ENCODE data around the gene APOBEC3A. TPM values are rescaled to one million over a fixed set of nuclear protein-coding genes. Genes with fewer than 3 reads are reported as not detected.
"Not testable (repeated sequence)": the region's sequence is repeated elsewhere in the genome, so short reads cannot be mapped to it uniquely, and the experiment has no call there.

The APOBEC3A gene
- total RNA-seq, 1 donor from 2014 or later: not detected

DNA sequence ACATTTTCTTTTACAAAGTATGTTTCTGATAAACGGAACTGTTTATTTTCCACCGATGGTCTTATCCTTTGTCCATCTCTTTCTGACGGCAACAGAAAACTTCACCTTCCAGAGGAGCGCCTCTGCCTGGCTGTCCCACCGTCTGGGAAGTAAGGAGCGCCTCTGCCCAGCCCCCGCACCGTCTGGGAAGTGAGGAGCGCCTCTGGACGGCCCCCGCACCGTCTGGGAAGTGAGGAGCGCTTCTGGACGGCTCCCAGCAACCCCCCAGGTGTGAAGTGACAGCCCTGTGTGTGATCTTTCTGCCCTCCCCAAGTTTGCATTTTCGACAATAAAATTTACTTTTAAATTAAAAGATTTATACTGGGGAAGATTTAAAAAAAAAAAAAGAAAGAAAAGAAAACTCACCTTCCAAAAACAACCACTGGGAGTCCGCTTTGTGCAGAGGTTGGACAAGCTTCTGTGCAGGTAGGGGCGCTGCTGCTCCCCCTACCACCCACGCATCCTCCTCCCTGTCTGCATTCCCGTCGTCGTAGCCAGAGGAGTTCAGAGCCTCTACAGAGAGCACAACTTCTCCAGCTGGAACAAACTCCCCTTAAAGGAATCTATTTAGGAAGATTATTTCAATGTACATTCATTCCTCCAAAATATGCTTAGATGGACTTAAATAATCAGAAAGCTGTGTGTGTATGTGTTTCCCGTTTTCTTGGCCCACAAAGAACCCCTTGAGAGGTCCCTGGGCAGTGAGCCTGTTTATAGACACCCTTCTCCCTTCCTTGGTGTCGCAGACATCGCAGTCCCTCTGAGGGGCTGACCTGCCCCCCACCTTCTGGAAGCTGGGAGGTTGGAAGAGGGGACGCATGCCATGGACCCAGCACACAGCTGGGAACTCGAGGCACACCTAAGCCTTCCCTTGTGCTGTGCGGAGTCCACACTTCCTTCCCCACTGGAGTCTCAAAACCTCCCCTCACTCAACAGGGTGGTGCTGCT, 23.9 kb downstream of the APOBEC3A start:
- peak; percentile 59 for DNase-seq (ENCODE audit: low read depth)

DNA sequence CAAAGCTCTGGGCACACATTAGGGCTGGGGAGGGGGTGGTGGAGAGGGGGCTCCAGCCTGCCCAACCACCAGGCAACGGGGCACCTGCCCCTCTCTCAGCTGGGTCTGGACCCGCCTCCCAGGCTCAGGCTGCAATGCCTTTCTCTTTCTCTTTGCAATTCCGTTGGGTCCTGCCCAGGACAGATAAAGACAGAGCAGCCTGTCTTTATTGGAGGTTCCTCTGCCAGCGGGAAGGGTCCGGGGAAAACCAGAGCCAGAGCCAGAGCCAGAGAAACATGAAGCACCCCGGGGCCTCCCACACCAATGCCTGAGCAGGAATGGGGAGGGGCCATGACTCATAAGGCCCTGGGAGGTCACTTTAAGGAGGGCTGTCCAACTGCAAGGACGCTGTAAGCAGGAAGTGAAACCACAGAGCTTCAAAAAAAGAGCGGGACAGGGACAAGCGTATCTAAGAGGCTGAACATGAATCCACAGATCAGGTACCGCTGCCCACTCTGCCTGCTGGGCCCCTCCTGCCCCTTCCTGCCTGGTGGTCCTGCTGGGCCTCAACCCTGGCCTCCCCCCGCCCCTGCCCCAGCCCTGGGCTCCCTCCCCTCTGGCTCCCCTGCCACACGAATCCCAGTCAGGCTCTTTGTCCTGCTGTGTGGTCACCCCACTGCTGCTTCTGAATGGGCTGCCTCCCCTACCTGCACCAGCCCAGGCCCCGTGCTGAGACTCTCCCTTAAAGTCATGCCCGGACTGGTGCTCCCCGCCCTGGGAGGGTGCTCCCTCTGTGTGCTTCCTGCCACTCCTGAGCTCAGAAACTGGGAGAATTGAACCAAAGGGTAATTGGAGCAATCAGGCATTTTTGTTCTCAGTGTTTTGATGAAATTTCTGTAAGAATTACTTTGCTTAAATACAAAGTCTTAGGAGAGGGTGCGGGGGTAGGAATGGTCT, 24.9 kb downstream of the APOBEC3A start, which contains the start of gene APOBEC3B:
TSS of gene APOBEC3B (plus strand) at position 356 of the 936 bp plus-strand sequence. CDS start at position 463, 107 bp downstream.
- DNase-seq (ENCODE audit: low read depth): peak; percentile 92

DNA sequence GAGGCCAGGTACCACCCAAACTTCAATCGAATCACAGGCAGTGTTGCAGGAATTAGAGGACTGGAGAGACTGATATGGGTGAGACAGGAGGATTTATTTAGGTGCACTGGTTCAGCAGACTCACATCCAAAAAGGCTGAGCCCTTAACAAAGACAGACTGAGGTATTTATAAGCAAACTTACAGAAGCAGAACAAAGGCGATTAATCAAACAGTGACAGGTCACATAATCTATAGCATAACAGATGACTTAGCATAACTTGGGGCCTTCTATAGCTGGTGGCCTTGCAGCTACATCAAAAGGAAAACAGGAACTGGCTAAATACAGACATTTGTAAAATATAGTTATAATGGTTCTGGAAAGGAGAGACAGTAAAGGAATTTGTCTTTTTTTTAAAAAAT, 26.8 kb downstream of the APOBEC3A start:
- DNase-seq (ENCODE audit: low read depth): no peak

DNA sequence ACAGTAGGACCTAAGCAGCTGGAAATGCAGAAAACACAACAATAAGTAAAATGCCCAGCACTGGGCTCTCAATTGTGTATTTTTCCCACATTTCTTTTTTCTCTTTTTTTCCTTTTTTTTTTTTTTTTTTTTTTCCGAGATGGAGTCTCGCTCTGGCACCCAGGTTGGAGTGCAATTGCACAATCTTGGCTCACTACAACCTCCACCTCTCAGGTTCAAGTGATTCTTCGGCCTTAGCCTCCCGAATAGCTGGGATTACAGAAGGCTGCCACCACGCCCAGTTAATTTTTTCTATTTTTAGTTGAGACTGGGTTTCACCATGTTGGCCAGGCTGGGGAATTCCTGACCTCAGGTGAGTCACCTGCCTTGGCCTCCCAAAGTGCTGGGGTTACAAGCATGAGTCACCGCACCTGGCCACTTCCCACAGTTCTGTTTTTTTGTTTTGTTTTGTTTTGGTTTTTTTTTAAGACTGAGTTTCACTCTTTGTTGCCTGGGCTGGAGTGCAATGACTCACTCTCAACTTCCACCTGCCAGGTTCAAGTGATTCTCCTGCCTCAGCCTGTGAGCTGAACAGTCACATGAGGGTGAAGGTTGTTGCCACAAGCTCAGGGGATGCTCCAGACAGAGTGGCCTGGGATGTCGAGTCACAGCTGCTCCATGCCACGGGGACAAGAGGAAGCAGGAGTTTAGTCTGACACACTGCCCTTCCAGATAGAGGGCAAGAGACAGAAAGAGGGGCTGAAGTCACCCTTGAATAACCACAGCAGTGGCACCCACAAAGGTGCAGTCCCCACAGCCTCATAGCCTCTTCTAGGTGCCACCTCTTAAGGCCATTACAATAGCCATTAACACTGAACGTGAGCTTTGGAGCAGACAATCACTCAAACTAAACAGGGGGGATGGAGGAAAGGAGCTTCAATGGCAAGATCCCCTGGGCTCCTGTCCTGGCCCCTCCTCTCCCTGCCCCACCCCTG, 27.7 kb downstream of the APOBEC3A start:
- DNase-seq (ENCODE audit: low read depth): peak; percentile 94

DNA sequence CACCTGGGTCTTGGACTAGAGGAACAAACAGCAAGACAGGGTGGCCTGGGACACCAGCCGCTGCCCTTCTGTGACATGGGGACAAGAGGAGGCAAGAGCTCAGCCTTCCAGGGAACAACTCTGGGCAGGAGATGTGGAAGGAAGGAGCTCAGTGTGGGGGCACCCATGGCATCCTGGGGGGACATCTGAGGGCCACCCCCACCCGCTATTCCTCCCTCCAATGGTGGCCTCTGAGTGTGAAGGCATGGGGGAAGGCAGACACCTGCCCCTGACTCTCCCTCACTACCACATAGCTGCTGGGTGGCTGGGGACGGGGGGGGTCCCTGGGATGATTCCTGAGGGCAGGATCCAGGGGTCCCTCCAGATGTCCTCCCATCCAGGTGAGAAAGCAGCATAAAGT, 29.2 kb downstream of the APOBEC3A start:
- no peak for DNase-seq (ENCODE audit: low read depth)

DNA sequence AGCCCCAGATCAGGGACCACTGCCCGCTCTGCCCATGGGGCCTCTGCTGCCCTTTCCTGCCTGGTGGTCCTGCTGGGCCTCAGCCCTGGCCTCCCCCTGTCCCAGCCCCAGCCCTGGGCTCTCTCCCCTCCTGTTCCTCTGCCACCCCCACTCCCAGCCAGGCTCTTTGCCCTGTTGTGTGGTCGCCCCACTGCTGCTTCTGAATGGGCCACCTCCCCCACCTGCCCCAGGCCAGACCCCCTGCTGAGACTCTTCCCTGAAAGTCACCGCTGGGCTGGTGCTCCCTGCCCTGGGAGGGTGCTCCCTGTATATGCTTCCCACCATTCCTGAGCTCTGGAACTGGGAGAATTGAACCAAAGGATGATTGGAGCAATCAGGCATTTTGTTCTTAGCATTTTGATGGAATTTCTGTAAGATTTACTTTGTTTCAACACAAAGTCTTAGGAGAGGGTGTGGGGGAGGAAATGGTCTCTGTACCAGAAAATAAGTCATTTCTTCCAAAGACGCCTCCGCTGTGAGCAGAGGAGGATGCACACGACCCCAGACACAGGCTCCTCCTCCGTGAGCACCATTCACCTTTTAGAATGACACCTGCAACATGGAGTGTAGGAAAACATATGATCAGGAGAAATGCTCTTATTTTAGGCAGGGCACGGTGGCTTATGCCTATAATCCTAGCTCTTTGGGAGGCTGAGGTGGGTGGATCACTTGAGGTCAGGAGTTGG, 29.9 kb downstream of the APOBEC3A start:
- no peak for DNase-seq (ENCODE audit: low read depth)

DNA sequence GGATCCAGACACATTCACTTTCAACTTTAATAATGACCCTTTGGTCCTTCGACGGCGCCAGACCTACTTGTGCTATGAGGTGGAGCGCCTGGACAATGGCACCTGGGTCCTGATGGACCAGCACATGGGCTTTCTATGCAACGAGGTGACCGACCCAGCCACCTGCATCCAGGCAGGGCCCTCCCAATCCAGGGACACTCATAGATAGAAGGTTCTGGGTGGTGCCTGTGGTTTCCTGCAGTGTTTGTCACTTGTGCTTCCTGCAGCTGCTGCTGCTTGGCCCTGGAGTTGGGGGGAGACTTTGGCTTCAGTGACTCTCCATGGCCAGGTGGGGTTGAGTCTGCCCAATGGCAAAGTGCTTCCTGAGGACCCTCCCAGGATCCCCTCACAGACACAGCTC, 32.1 kb downstream of the APOBEC3A start:
- no peak for DNase-seq (ENCODE audit: low read depth)

DNA sequence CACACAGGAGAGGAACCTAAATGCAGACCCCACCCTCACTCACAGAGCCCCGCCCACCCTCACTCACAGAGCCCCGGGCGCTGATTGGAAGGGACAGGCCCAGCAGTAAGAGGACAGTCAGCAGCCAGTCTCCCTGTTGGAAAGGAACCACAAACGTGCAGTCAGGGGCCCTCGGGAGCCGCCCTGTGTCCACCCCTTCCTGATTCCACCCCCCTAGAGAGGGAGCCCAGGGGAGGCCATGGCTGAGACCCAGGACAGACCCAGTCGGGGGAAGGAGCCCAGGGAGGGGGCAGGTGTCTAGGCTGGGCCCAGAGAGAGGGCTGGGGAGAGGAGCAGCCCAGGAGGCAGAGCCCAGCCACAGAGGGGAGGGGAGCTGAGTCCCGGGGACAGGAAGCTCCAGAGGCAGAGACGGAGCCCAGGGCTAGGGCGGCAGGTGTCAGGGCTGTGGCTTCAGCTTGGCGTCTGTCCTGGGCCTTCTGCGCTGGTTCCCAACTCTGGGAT, 35.5 kb downstream of the APOBEC3A start:
- DNase-seq (ENCODE audit: low read depth): not testable (repeated sequence)

DNA sequence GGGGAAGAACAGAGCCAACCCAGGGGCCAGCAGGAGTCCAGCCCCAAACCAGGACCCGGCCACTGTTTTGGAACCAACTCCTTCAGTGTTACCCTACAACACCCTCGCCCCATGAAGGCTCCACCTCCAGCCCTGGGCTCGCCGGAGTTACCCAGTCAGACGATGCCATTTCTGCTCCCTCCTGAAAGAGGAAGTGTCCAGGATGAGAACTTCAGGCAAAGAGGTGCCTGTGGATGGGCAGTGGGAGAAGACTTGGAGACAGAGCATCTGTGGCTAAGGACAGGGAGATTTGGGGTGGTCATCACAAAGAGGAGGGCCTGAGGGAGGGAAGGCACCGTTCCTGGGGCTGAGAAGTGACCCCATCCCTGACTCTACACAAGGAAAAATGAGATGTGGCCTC, 38.7 kb downstream of the APOBEC3A start:
- no peak for DNase-seq (ENCODE audit: low read depth)

DNA sequence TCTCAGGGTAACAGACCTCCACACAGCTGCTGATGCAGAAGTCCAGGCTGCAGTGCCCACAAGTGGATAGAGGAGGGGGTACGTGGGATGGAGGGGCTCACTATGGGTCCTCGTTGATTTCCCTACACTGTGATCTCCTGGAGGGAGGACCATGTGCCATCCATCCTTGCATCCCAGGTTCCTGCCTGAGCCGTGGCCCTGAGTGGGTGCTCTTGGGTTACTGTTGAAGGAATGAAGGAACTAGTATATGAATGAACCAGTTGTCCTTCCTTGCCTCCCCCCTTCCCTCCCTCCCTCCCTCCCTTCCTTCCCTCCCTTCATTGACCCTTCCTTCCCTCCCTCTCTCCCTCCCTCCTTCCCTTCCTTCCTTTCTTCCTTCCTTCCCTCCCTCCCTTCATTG, 40.1 kb downstream of the APOBEC3A start:
- DNase-seq (ENCODE audit: low read depth): no peak

DNA sequence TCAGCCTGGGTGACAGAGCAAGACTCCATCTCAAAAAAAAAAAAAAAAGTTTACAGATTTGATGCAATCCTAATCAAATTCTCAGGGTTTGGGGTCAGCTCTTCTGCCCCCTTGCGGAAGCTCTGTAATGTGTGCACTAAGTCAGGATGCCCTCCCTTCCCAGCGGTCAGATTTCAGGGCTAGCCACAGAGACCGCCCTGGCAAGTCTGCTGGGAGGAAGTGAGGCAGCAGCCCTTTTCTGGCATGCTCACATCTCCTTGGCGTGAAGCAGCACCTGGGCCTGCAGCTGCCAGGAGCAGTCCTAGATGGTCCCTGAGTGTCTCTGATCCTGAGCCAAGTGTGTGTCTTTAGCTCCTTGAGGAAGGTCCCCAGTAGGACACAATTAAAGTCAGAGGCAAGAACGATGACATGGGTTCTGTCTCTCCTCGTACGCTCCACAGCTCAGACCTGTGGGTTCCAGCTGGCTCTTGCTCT, 45.8 kb downstream of the APOBEC3A start:
- DNase-seq (ENCODE audit: low read depth): peak; percentile 80

DNA sequence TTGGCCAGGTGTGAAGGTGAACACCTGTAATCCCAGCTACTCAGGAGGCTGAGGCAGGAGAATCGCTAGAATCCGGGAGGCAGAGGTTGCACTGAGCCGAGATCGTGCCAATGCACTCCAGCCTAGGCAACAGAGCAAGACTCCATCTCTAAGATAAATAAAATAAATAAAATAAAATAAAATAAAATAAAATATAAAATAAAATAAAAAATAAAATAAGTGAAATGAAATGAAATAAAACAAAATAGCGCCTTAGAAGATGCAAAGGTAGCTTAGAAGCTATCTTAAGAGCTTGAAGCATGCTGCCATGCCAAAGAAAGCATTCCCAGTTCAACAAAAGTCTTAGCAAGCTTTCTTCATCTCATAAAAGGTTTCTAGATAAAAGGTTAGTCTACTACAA, 49.8 kb downstream of the APOBEC3A start:
- DNase-seq (ENCODE audit: low read depth): no peak

DNA sequence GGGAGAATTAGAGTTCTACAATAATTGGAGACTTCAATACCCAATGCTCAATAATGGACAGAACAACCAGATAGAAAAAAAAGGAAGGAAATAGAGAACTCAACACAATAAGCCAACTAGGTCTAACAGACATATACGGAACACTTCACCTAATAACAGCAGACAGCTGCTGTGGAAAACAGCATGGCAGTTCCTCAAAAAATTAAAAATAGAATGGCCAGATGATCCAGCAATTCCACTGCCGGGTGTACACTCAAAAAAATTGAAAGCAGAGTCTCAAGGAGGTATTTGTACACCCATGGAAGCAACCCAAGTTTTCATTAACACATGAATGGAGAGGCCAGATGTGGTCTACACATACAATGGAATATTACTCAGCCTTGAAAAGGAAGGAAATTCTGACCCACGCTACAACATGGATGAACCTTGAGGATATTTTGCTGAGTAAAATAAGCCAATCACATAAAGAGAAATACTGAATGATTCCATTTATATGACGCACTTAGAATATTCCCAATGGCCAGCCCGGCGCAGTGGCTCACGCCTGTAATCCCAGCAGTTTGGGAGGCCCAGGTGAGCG, 51.0 kb downstream of the APOBEC3A start:
- DNase-seq (ENCODE audit: low read depth): not testable (repeated sequence)

DNA sequence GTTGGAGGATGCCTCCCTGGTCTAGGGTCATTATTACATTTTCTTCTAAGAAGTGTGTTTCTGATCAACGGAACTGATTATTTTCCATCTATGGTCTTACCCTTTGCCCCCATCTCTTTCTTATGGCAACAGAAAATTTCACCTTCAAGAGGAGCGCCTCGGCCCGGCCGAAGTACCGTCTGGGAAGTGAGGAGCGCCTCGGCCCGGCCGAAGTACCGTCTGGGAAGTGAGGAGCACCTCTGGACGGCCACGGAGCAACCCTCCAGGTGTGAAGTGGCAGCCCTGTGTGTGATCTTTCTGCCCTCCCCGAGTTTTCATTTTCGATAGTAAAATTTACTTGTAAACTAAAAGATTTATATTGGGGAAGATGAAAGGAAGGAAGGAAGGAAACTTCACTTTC, 53.5 kb downstream of the APOBEC3A start:
- no peak for DNase-seq (ENCODE audit: low read depth)

Other genes starting within 250 kb of the APOBEC3A start
- 101 and 117 TPM in 2 replicates for gene SUN2, start 201.6 kb upstream of the APOBEC3A start, total RNA-seq
- 18.2 and 33.5 TPM in 2 replicates for gene DNAL4, start 163.5 kb upstream of the APOBEC3A start, total RNA-seq
- 0.87 and 24.7 TPM in 2 replicates for gene NPTXR, start 113.6 kb upstream of the APOBEC3A start, total RNA-seq
- gene CBX6, start 85.4 kb upstream of the APOBEC3A start, total RNA-seq: 28.3 and 62.7 TPM in 2 replicates
- 0.15 and 4.0 TPM in 2 replicates for gene APOBEC3B, start 24.7 kb downstream of the APOBEC3A start, total RNA-seq
- gene APOBEC3C, start 56.6 kb downstream of the APOBEC3A start, total RNA-seq: 8.0 TPM in 2 replicates
- gene APOBEC3D, start 63.5 kb downstream of the APOBEC3A start, total RNA-seq: 0.17 and 0.55 TPM in 2 replicates
- 4.2 and 4.7 TPM in 2 replicates for gene APOBEC3F, start 83.3 kb downstream of the APOBEC3A start, total RNA-seq
- gene APOBEC3G, start 119.7 kb downstream of the APOBEC3A start, total RNA-seq: 4.0 and 9.7 TPM in 2 replicates
- gene APOBEC3H, start 139.6 kb downstream of the APOBEC3A start, total RNA-seq: 0.65 and 0.87 TPM in 2 replicates
- 1.7 and 5.7 TPM in 2 replicates for gene CBX7, start 195.1 kb downstream of the APOBEC3A start, total RNA-seq

Measured in renal cortical epithelial cell (primary cell).